K562 (cell line): Measurements from ENCODE around the gene ASB12. TPM values are rescaled to one million over a fixed set of nuclear protein-coding genes. Genes with fewer than 3 reads are reported as not detected.

Experiments
- ATAC-seq: fragments of 200-7000 bp; cut with Tn5 transposase; 3 replicates; pipeline ENCODE4 v1.9.1; 2020; ENCODE audit warnings: moderate library complexity
- BruUV-seq: library from RNA; stranded (reverse); fragments of 400-500 nt; replicated peaks from 2 replicates; lab custom pipeline; 2021; lab: Mats Ljungman, UMichigan
- CTCF ChIA-PET: fragments of 300-600 bp; formaldehyde crosslinking; extraction: SDS; loops from one replicate; lab custom pipeline; 2021; ENCODE audit warnings: low intra/inter-chr PET ratio; lab: Yijun Ruan, JAX
- POLR2A ChIA-PET: fragments of 300-600, 350-650 bp; sonication (Branson Sonifier 250); formaldehyde crosslinking; extraction: SDS; loops from one replicate; lab custom pipeline; 2021; ENCODE audit warnings: antibody characterized with exemption, inconsistent platforms; lab: Yijun Ruan, JAX
- DNase-seq, 4 experiments: peaks; one replicate each; pipeline versions ENCODE4 v3.0.0 to v3.0.0-alpha.2; 2011 to 2018; ENCODE audit warnings: low spot score in 3 of 4, mixed read lengths in 3 of 4; ENCODE audit errors: extremely low read depth in 1 of 4
- FAIRE-seq: peaks from 2 replicates; lab custom pipeline; 2011; peaks lifted over from hg19 to GRCh38; lab: Jason Lieb, UNC
- H2AFZ ChIP-seq: 2 replicates; pipeline ENCODE4 v1.6.0; 2011; ENCODE audit warnings: low read depth, low read length, control low read depth, inconsistent platforms
- H3K27ac ChIP-seq: fragments of 200-600 bp; 3 replicates; pipeline ENCODE4 v1.8.0; 2011; ENCODE audit warnings: low read depth, mild to moderate bottlenecking, control low read depth, inconsistent platforms, low read length, moderate library complexity, mixed read lengths; ENCODE audit errors: extremely low read depth
- H3K27me3 ChIP-seq, 2 experiments: fragments of 300-600 bp in 1 of 2; 2 replicates in 1 of 2; 3 replicates in 1 of 2; pipeline versions ENCODE4 v1.6.0 to v1.8.0; 2011; ENCODE audit warnings: inconsistent platforms in 2 of 2, low read length in 2 of 2, mild to moderate bottlenecking in 1 of 2, mixed read lengths in 1 of 2, moderate library complexity in 1 of 2; ENCODE audit not compliant: control insufficient read depth in 2 of 2, insufficient read depth in 2 of 2
- H3K36me3 ChIP-seq: fragments of 300-600 bp; 3 replicates; pipeline ENCODE4 v1.8.0; 2011; ENCODE audit warnings: mild to moderate bottlenecking, low read length, inconsistent platforms; ENCODE audit not compliant: control insufficient read depth, insufficient read depth
- H3K4me1 ChIP-seq, 2 experiments: fragments of 200-600 bp in 1 of 2; replicated peaks in 1 of 2; 2 replicates in 1 of 2; 3 replicates in 1 of 2; pipeline versions ENCODE4 v1.5.1 to v1.8.0; 2011; ENCODE audit warnings: inconsistent platforms in 2 of 2, low read length in 2 of 2, mild to moderate bottlenecking in 1 of 2, mixed read lengths in 1 of 2, moderate library complexity in 1 of 2; ENCODE audit not compliant: control insufficient read depth in 2 of 2, insufficient read depth in 2 of 2
- H3K4me2 ChIP-seq: 2 replicates; pipeline ENCODE4 v1.6.1; 2011; ENCODE audit warnings: low read length, control low read depth, inconsistent platforms, mixed read lengths; ENCODE audit not compliant: insufficient read depth
- H3K4me3 ChIP-seq: fragments of 200-600 bp; sonication (generic), shearing (Covaris generic); 2 replicates; pipeline ENCODE4 v1.5.1; 2016; ENCODE audit warnings: control low read depth, inconsistent platforms
- H3K79me2 ChIP-seq: fragments of 200-600 bp; 3 replicates; pipeline ENCODE4 v1.8.0; 2011; ENCODE audit warnings: low read length, inconsistent platforms; ENCODE audit not compliant: control insufficient read depth, insufficient read depth
- H3K9ac ChIP-seq, 2 experiments: 2 replicates each; pipeline versions ENCODE4 v1.6.0 to v1.6.1; 2011; ENCODE audit warnings: low read depth in 2 of 2, low read length in 2 of 2, control low read depth in 1 of 2, inconsistent platforms in 1 of 2, mild to moderate bottlenecking in 1 of 2, mixed read lengths in 1 of 2; ENCODE audit not compliant: insufficient read depth in 1 of 2
- H3K9me1 ChIP-seq: one replicate; pipeline ENCODE4 v1.6.0; 2011; ENCODE audit warnings: inconsistent platforms, mild to moderate bottlenecking, low read length, moderate library complexity; ENCODE audit not compliant: control insufficient read depth, insufficient read depth
- H3K9me3 ChIP-seq: replicated peaks from 2 replicates; pipeline ENCODE4 v1.5.1; 2011; ENCODE audit warnings: low read depth, low read length, inconsistent platforms; ENCODE audit not compliant: control insufficient read depth, insufficient read depth
- H4K20me1 ChIP-seq: replicated peaks from 2 replicates; pipeline ENCODE4 v1.6.1; 2011; ENCODE audit warnings: low read length, inconsistent platforms, mixed read lengths; ENCODE audit not compliant: control insufficient read depth, insufficient read depth
- KDM5B ChIP-seq: fragments of 200-600 bp; sonication (generic); IDR thresholded peaks from 2 replicates; pipeline ENCODE4 v1.6.1; 2012; ENCODE audit warnings: low read depth, mild to moderate bottlenecking, moderate library complexity, low read length, control low read depth, inconsistent platforms; ENCODE audit not compliant: insufficient replicate concordance
- MBD2 ChIP-seq: sonication (generic); IDR thresholded peaks from 2 replicates; pipeline ENCODE4 v1.6.1; 2016; ENCODE audit warnings: low read depth, borderline replicate concordance
- NFATC3 ChIP-seq: fragments of 450-650 bp; IDR thresholded peaks from 2 replicates; pipeline ENCODE4 v1.6.1; 2017; ENCODE audit warnings: mild to moderate bottlenecking
- RBM14 ChIP-seq: fragments of 200-400 bp; formaldehyde crosslinking; IDR thresholded peaks from 2 replicates; pipeline ENCODE4 v1.6.1; 2018; ENCODE audit warnings: low read depth, mild to moderate bottlenecking, low read length, moderate library complexity, borderline replicate concordance; ENCODE audit not compliant: insufficient read depth
- WGBS: fragments of 100-300 bp; shearing (Covaris generic); methylation state at CpG from one replicate; pipeline ENCODE4 v1.1.6; 2016; ENCODE audit warnings: low coverage, mixed read lengths; ENCODE audit not compliant: insufficient coverage; ENCODE audit errors: missing lambda C conversion rate; 5-methylcytosine and 5-hydroxymethylcytosine counted together
- in situ Hi-C: fragments of 300-500 bp; cut with MboI; formaldehyde crosslinking; loops from 4 replicates; pipeline ENCODE4 v1.15.0; 2018; ENCODE audit warnings: inconsistent platforms, mixed read lengths
- intact Hi-C: fragments of 100-400 bp; cut with micrococcal nuclease; formaldehyde crosslinking; loops from 2 replicates; pipeline ENCODE4 v1.14.2; 2022
- polyA plus RNA-seq, 8 experiments: library from polyadenylated mRNA; depleted of rRNA in 4 of 8; stranded (reverse) in 5 of 8; unstranded in 3 of 8; fragments of >200 nt; fragmentation: Nextera tagmentation in 2 of 8; fragmentation: Illumina TruSeq in 1 of 8; extraction: Ambion mirVana in 2 of 8; extraction: Trizol in 1 of 8; gene quantifications; 2 replicates each; pipeline versions ENCODE4 v1.2.1 to v1.2.3, GENCODE V29; 2011 to 2014; ENCODE audit warnings: inconsistent platforms in 1 of 8, missing spikeins in 1 of 8
- total RNA-seq, 7 experiments: library from RNA; depleted of rRNA in 6 of 7; stranded (reverse); fragments of >200 nt in 6 of 7; fragmentation: Illumina TruSeq in 2 of 7; extraction: Trizol in 2 of 7; gene quantifications; 2 replicates each; pipeline versions ENCODE4 v1.2.1 to v1.2.3, GENCODE V29; 2011 to 2021; ENCODE audit warnings: low replicate concordance in 1 of 7
- TF ChIP-seq, protein P1 (sequence below): IDR thresholded peaks from 3 replicates; pipeline ENCODE4 v1.6.1; 2011; ENCODE audit warnings: borderline replicate concordance, mild to moderate bottlenecking, moderate library complexity; ENCODE audit not compliant: insufficient read length; ENCODE audit errors: extremely low read depth

The ASB12 gene
- total and polyA plus RNA-seq, 9 of the 15 experiments (the other 6 are each of a cell fraction or from before 2014, with no cell fraction given) = 0.14 to 0.70 (median 0.33) TPM; not detected in 2

DNA sequence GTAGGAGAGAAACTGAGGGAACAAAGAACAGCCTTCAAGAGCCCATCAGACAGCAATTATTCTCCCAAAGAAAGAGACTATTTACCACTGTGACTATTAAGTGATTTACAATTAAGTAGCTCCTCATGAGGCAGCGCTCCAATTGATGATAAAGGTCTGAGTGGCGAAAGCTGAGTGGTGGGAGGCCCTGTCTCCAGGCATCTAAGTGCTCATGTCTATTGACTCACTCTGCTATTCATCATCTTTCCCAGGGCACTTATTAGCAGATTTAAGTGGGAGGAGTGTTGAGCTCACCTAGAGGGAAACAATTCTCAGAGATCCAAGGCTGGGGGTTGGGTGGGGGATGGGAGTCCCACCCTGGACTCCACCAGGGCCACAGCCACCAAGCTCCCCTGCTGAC is 48.2 kb downstream of the ASB12 start:
- TF ChIP-seq, protein P1, sequence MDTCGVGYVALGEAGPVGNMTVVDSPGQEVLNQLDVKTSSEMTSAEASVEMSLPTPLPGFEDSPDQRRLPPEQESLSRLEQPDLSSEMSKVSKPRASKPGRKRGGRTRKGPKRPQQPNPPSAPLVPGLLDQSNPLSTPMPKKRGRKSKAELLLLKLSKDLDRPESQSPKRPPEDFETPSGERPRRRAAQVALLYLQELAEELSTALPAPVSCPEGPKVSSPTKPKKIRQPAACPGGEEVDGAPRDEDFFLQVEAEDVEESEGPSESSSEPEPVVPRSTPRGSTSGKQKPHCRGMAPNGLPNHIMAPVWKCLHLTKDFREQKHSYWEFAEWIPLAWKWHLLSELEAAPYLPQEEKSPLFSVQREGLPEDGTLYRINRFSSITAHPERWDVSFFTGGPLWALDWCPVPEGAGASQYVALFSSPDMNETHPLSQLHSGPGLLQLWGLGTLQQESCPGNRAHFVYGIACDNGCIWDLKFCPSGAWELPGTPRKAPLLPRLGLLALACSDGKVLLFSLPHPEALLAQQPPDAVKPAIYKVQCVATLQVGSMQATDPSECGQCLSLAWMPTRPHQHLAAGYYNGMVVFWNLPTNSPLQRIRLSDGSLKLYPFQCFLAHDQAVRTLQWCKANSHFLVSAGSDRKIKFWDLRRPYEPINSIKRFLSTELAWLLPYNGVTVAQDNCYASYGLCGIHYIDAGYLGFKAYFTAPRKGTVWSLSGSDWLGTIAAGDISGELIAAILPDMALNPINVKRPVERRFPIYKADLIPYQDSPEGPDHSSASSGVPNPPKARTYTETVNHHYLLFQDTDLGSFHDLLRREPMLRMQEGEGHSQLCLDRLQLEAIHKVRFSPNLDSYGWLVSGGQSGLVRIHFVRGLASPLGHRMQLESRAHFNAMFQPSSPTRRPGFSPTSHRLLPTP = no peak
- no peak for TF ChIP-seq MBD2
- TF ChIP-seq KDM5B = no peak
- no peak for TF ChIP-seq RBM14
- TF ChIP-seq NFATC3 = no peak
- no peak overlapping the region for H3K4me3 ChIP-seq
- H3K9me1 ChIP-seq = no peaks in the 10 kb centered on the region
- FAIRE-seq (no peak), ATAC-seq (no peak), DNase-seq (no peak)
- no peaks in the 10 kb centered on the region for H3K4me1 ChIP-seq
- WGBS = 24% methylated on average over 2 of the region's 2 CpGs
- H3K36me3 ChIP-seq = no peaks in the 10 kb centered on the region
- no peak overlapping the region for H3K27ac ChIP-seq
- no peak overlapping the region for H3K9ac ChIP-seq
- H3K4me2 ChIP-seq = no peak overlapping the region
- no peaks in the 10 kb centered on the region for H3K9me3 ChIP-seq
- ChIA-PET POLR2A (no interaction called here), CTCF (no interaction called here)
- H3K27me3 ChIP-seq = no peaks in the 10 kb centered on the region
- no peaks in the 10 kb centered on the region for H3K79me2 ChIP-seq
- H2AFZ ChIP-seq = no peak overlapping the region
- BruUV-seq = no TSS peak
- in situ Hi-C loops = no loop called here
- no peaks in the 10 kb centered on the region for H4K20me1 ChIP-seq
- intact Hi-C loops = no loop called here
